Umbilical cord (tissue), 1 donor: ENCODE measurements around the gene SRD5A2. TPM values are rescaled to one million over a fixed set of nuclear protein-coding genes. Genes with fewer than 3 reads are reported as not detected.

Experiments
- total RNA-seq: library from RNA; depleted of rRNA; stranded (reverse); fragments of >200 nt; gene quantifications from one replicate; pipeline ENCODE4 v1.2.3, GENCODE V29; 2014; ENCODE audit warnings: low replicate concordance; ENCODE audit not compliant: insufficient read depth

SRD5A2 gene
- total RNA-seq, 1 donor from 2014 or later = 0.72 TPM

Other genes with a start within 250 kb of the SRD5A2 start
- 0.24 TPM for gene XDH, start 166.2 kb downstream of the SRD5A2 start, total RNA-seq